ENCODE measurements around the gene MYLK3.
A peak's percentile ranks its signal among the peaks of the same experiment; 100 is the strongest.

MYLK3 gene

DNA sequence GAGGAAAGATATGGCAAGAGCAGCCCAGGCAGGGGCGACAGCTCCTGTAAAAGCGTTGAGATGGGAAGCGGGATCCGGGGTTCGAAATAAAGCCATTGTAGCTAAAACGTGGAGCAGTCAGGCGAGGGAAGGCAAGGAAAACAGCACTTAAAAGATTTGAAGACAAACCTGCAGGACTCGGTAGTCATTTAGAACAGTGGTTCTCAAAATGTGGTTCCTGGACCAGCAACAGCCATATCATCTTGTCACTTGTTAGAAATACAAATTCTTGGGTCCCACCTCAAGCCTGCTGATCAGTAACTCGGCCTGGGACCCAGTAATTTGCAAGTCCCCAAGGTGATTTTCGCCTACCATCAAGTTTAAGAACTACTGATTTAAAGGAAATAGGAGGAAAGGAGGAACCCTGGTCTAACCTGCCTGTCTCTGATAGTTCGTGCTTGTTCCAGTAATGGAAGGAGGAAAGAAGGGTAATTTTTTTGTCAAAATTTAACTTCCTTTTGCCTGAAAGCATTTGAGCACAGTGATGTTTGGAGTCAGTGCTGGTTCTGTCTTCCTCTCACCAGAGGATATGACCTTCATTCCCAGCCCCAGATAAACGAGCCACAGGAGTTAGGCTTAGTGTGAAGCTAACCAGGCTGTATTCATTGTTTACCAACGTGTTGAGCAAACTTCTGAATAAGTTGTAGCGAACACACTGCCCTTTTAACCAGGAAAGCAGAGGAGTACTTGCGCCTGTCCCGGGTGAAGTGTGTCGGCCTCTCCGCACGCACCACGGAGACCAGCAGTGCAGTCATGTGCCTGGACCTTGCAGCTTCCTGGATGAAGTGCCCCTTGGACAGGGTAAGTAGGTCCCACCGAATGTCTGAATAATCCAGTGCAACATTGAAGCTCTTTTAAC, 57.6 kb downstream of the MYLK3 start:
- Mint-ChIP-seq H3K27me3 (ENCODE audit: low read depth, poor library complexity) (no peaks in the 10 kb centered on the region), H3K27ac (no peak overlapping the region), H3K4me3 (no peak overlapping the region), H3K4me1 (peaks cover 44% of the 10 kb centered on the region), H3K9me3 (no peaks in the 10 kb centered on the region), H3K36me3 (ENCODE audit: low read depth) (peaks cover 29% of the 10 kb centered on the region)
- no peak for DNase-seq
- no peak for TF ChIP-seq CTCF (IDR thresholded peaks at IDR 0.05)

- Mint-ChIP-seq H3K27ac (no peak within 1 kb of the TSS), H3K36me3 (ENCODE audit: low read depth) (peaks cover 20% of the 10 kb centered on the region), H3K9me3 (no peaks in the 10 kb centered on the region), H3K4me3 (no peak within 1 kb of the TSS), H3K4me1 (peaks cover 44% of the 10 kb centered on the region), H3K27me3 (ENCODE audit: low read depth, poor library complexity) (no peaks in the 10 kb centered on the region)
- peak; percentile 35 for TF ChIP-seq CTCF (IDR thresholded peaks at IDR 0.05)
- DNase-seq = peak; percentile 99
These were observed 58.5 kb downstream of the MYLK3 start, which contains the start of gene ORC6 for GRCh38 chr16:46689365-46690280. Gene ORC6 (plus strand): TSS chr16:46689659. CDS start chr16:46689706, 47 bp downstream.

DNA sequence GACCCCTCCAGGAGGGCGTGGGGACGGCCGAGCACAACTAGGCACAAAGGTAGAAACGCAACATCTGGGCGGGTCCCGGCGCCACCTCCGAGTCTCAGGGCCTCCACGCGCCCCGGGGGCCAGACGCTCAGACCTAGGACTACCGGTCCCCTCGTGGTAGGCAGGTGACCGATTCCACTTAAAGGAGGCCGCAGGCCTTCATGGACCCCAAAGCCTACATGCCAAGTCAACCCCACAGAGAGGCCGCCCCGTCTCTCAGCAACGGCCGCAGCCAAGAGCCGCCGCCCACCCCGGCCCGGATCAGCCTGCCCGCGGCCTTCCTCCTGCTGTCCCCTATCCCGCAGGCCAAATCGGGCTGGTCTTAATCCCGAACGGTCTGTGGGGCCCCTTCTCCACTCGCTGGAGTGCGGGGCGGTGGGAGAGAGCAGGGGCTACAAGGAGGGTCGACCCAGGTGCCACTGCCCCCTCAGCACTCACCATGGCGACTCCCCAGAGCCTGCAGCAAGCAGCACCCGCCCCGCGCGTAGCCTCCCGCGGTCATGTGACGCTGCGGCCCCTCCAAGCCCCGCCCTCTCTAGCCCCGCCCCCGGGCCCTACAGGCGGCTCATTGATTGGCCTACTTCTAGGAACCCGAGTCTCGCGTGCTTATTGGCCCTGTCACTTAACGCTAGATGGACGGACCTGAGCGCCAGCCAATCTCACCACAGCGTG, 59.3 kb downstream of the MYLK3 start, which contains the start of gene VPS35:
Gene VPS35 (minus strand): TSS at position 525 of the 711 bp plus-strand sequence. CDS start 45 bp downstream, at position 480.
- no peak within 1 kb of the TSS for H3K4me3 Mint-ChIP-seq
- H3K36me3 Mint-ChIP-seq (ENCODE audit: low read depth) = peaks cover 18% of the 10 kb centered on the region
- TF ChIP-seq CTCF (IDR thresholded peaks at IDR 0.05) = no peak
- H3K27me3 Mint-ChIP-seq (ENCODE audit: low read depth, poor library complexity) = no peaks in the 10 kb centered on the region
- H3K9me3 Mint-ChIP-seq = no peaks in the 10 kb centered on the region
- H3K4me1 Mint-ChIP-seq = peaks cover 44% of the 10 kb centered on the region
- peak; percentile 100 for DNase-seq
- H3K27ac Mint-ChIP-seq = no peak within 1 kb of the TSS

GRCh38 chr16:46688101-46688653, 60.0 kb downstream of the MYLK3 start:
- no peaks in the 10 kb centered on the region for H3K9me3 Mint-ChIP-seq
- H3K27me3 Mint-ChIP-seq (ENCODE audit: low read depth, poor library complexity) = no peaks in the 10 kb centered on the region
- H3K4me3 Mint-ChIP-seq = no peak overlapping the region
- H3K4me1 Mint-ChIP-seq = peaks cover 44% of the 10 kb centered on the region
- no peak for DNase-seq
- H3K36me3 Mint-ChIP-seq (ENCODE audit: low read depth) = peaks cover 15% of the 10 kb centered on the region
- TF ChIP-seq CTCF (IDR thresholded peaks at IDR 0.05) = peak; percentile 32
- no peak overlapping the region for H3K27ac Mint-ChIP-seq

GRCh38 chr16:46687486-46687885, 60.7 kb downstream of the MYLK3 start:
- no peak overlapping the region for H3K27ac Mint-ChIP-seq
- no peak for DNase-seq

More at GRCh38 chr16:46687486-46687885, 60.7 kb downstream of the MYLK3 start:
- Mint-ChIP-seq H3K4me1 (peaks cover 44% of the 10 kb centered on the region), H3K36me3 (ENCODE audit: low read depth) (peaks cover 10% of the 10 kb centered on the region), H3K4me3 (no peak overlapping the region), H3K27me3 (ENCODE audit: low read depth, poor library complexity) (no peaks in the 10 kb centered on the region), H3K9me3 (no peaks in the 10 kb centered on the region)
- TF ChIP-seq CTCF (IDR thresholded peaks at IDR 0.05) = no peak

Data from nephron progenitor cell (in vitro differentiated cells).